Heart left ventricle (tissue), 16 donors: ENCODE data around the gene PARD6A. TPM values are rescaled to one million over a fixed set of nuclear protein-coding genes. Genes with fewer than 3 reads are reported as not detected.

ENCODE experiments used
- ATAC-seq, 4 donors: fragments of 200-7000 bp; cut with Tn5 transposase; one replicate each; pipeline ENCODE4 v1.9.1; 2020 to 2022; ENCODE audit warnings: moderate library complexity in 4 of 4, mild to moderate bottlenecking in 3 of 4, moderate number of reproducible peaks in 1 of 4
- DNase-seq, 5 donors: peaks; one replicate each; pipeline ENCODE4 v3.0.0-alpha.2; 2020
- H3K27ac ChIP-seq, 12 donors: fragments of 200-600 bp; sonication (generic) in 4 of 12; one replicate each; pipeline versions ENCODE4 v1.5.0 to v1.8.0; 2016 to 2022; ENCODE audit warnings: mild to moderate bottlenecking in 2 of 12
- H3K27me3 ChIP-seq, 9 donors: fragments of 200-600 bp; sonication (generic) in 2 of 9; one replicate each; pipeline versions ENCODE4 v1.5.1 to v1.8.0; 2016 to 2022; ENCODE audit warnings: mild to moderate bottlenecking in 3 of 9
- H3K36me3 ChIP-seq, 9 donors: fragments of 200-600 bp; sonication (generic) in 2 of 9; one replicate each; pipeline versions ENCODE4 v1.5.0 to v1.8.0; 2018 to 2022; ENCODE audit warnings: mild to moderate bottlenecking in 2 of 9
- H3K4me1 ChIP-seq, 12 donors: fragments of 200-600 bp; sonication (generic) in 4 of 12; one replicate each; pipeline versions ENCODE4 v1.5.0 to v1.8.0; 2016 to 2022; ENCODE audit warnings: mild to moderate bottlenecking in 3 of 12
- H3K4me3 ChIP-seq, 12 donors: fragments of 200-600 bp; sonication (generic) in 4 of 12; one replicate each; pipeline versions ENCODE4 v1.5.0 to v1.8.0; 2017 to 2022; ENCODE audit warnings: mild to moderate bottlenecking in 9 of 12, moderate library complexity in 4 of 12
- H3K9me3 ChIP-seq, 12 donors: fragments of 200-600 bp; sonication (generic) in 4 of 12; one replicate each; pipeline versions ENCODE4 v1.5.0 to v1.8.0; 2016 to 2022; ENCODE audit warnings: mild to moderate bottlenecking in 1 of 12
- CTCF ChIP-seq, 12 donors: fragments of 200-600 bp; sonication (generic) in 4 of 12; IDR thresholded peaks; one replicate each; pipeline versions ENCODE4 v1.5.0 to v1.8.0; 2018 to 2022; ENCODE audit warnings: antibody characterized with exemption in 12 of 12, mild to moderate bottlenecking in 5 of 12
- POLR2A ChIP-seq, 2 donors: fragments of 450-650 bp; IDR thresholded peaks; one replicate each; pipeline ENCODE4 v1.6.1; 2017; ENCODE audit warnings: antibody characterized with exemption in 2 of 2, mild to moderate bottlenecking in 2 of 2, moderate library complexity in 2 of 2
- WGBS, 4 donors: extraction: QIAGEN DNeasy Blood & Tissue Kit in 2 of 4; methylation state at CpG; one replicate each; pipeline versions ENCODE4 v1.1.5 to v1.1.7; 2013 to 2018; 5-methylcytosine and 5-hydroxymethylcytosine counted together
- intact Hi-C, 10 donors: fragments of 100-400 bp; cut with DNase I; formaldehyde crosslinking; loops; one replicate each; pipeline versions ENCODE4 v1.11.1 to v1.14.2; 2022
- polyA plus RNA-seq, 2 donors: library from polyadenylated mRNA; stranded (reverse); fragments of 200-250 nt; gene quantifications; one replicate each; pipeline ENCODE4 v1.2.3, GENCODE V29; 2013
- total RNA-seq, 9 donors: library from RNA; depleted of rRNA in 2 of 9; stranded (reverse); fragments of >200 nt in 2 of 9; fragmentation: NEBNext Ultra II Directional in 3 of 9; extraction: Animal tissue kit (Norgen Biotek cat#: 25700) in 3 of 9; gene quantifications; one replicate each; pipeline versions ENCODE4 v1.1.0 to v1.2.4, GENCODE V29; 2016 to 2023
- donor health status: ischemic (EF 13 %, LVEDD 7.1; RV severe dilation, severe dysfunction).
- donor health status: healthy with polysubstance abuse.
- donor health status: DM: no; HTN: yes; CAD: no.
- donor health status: DM: no; HTN: no; CAD: no.
- donor health status: ischemic (EF 25% LVEDD 6.9; RV normal size, moderate dysfunction).
- donor health status: ischemic (EF 25% LVEDD 5.7; RV mildly dilated, moderate dysfunction).
- donor health status: healthy.
- donor health status: DM: yes; HTN: yes; CAD: no.
- donor health status: ischemic (EF 35%, LVEDD 5.7; RV mildly dilated, moderate dysfunction).
- donor health status: nonischemic (EF 11% LVEDD 7.7; RV severe dilation, severe dysfunction).
- donor health status: DM: yes; HTN: yes; CAD: no.
- donor health status: PGD.
- donor health status: ischemic (EF 29% LVEDD 5.4; RV normal size, mild dysfunction).
- donor health status: nonischemic (EF 23%, LVEDD 6.1; RV moderate dilation, normal function).

Gene PARD6A
- total and polyA plus RNA-seq, 11 donors: 1.7 to 7.0 (median 2.9) TPM

- DNase-seq: peak in 2 of 5 donors; percentile 30 to 62
- Histone ChIP-seq H3K4me3 (peak overlapping the region; percentile 65 to 94 (median 77)), H3K4me1 (peaks cover 4 to 36% (median 26%) of the 10 kb centered on the region in 12 donors), H3K27ac (peak overlapping the region in 11 of 12 donors; percentile 85 to 94 (median 89)), H3K27me3 (no peaks in the 10 kb centered on the region), H3K9me3 (no peaks in the 10 kb centered on the region), H3K36me3 (peaks cover 0 to 13% (median 0%) of the 10 kb centered on the region in 9 donors)
- intact Hi-C loops: loop anchor here in 8 of 10 donors (2.0 to 10.0 kb wide), 5 partner anchors 103 to 169 kb away; partner anchors contain the start of gene CTCF (in 5 of the 8)
- ATAC-seq: peak in 2 of 4 donors; percentile 3 to 15
- WGBS, 4 donors: 1 to 2% (median 2%) methylated on average over 15 to 46 of the region's 46 CpGs
- TF ChIP-seq POLR2A (IDR thresholded peaks at IDR 0.05): no peak
- no peak for TF ChIP-seq CTCF (IDR thresholded peaks at IDR 0.05)
These were observed 5.3 kb downstream of the PARD6A start for GRCh38 chr16:67666032-67666551.

GRCh38 chr16:67666559-67667452 lies 6.0 kb downstream of the PARD6A start, which contains the start of the genes C16orf86 and ENKD1:
Gene C16orf86, plus strand, starts transcription at chr16:67666814. Its CDS starts 157 bp downstream, at chr16:67666971.
Gene ENKD1, minus strand, starts transcription at chr16:67666750. Its CDS starts 308 bp downstream, at chr16:67666442.
- peak within 1 kb of the TSS; percentile 65 to 94 (median 77) for H3K4me3 ChIP-seq
- TF ChIP-seq POLR2A (IDR thresholded peaks at IDR 0.05): peak in 1 of 2 donors; percentile 23
- TF ChIP-seq CTCF (IDR thresholded peaks at IDR 0.05): no peak
- peaks cover 4 to 30% (median 21%) of the 10 kb centered on the region in 12 donors for H3K4me1 ChIP-seq
- peak within 1 kb of the TSS; percentile 73 to 94 (median 89) for H3K27ac ChIP-seq
- ATAC-seq (peak; percentile 29 to 82 (median 71)), DNase-seq (peak; percentile 88 to 93 (median 89))
- H3K9me3 ChIP-seq: no peaks in the 10 kb centered on the region
- no peaks in the 10 kb centered on the region for H3K27me3 ChIP-seq
- WGBS, 4 donors: 2 to 6% (median 3%) methylated on average over 20 to 78 of the region's 78 CpGs
- intact Hi-C loops: loop anchor here in 8 of 10 donors (2.0 to 10.0 kb wide), 5 partner anchors 104 to 168 kb away; partner anchors contain the start of gene CTCF (in 5 of the 8)
- H3K36me3 ChIP-seq: peaks cover 0 to 13% (median 0%) of the 10 kb centered on the region in 9 donors

GRCh38 chr16:67667453-67667816 lies 6.7 kb downstream of the PARD6A start:
- ATAC-seq: no peak
- Histone ChIP-seq H3K4me3 (peak overlapping the region; percentile 65 to 94 (median 77)), H3K9me3 (no peaks in the 10 kb centered on the region), H3K27me3 (no peaks in the 10 kb centered on the region), H3K4me1 (peaks cover 4 to 34% (median 22%) of the 10 kb centered on the region in 12 donors), H3K36me3 (peaks cover 0 to 10% (median 0%) of the 10 kb centered on the region in 9 donors), H3K27ac (peak overlapping the region; percentile 73 to 94 (median 89))
- no peak for DNase-seq
- WGBS, 4 donors: 23 to 40% (median 36%) methylated on average over 5 to 10 of the region's 10 CpGs
- no peak for TF ChIP-seq CTCF (IDR thresholded peaks at IDR 0.05)
- TF ChIP-seq POLR2A (IDR thresholded peaks at IDR 0.05): no peak
- intact Hi-C loops: loop anchor here in 8 of 10 donors (2.0 to 10.0 kb wide), 5 partner anchors 105 to 167 kb away; partner anchors contain the start of gene CTCF (in 5 of the 8)
